Breast epithelium (tissue), 3 donors: ENCODE results near the gene SBK1.

Experiments used
- POLR2A ChIP-seq: fragments of 450-650 bp; IDR thresholded peaks from one replicate; pipeline ENCODE4 v1.6.1; 2016; ENCODE audit warnings: antibody characterized with exemption, mild to moderate bottlenecking, moderate library complexity
- POLR2AphosphoS5 ChIP-seq, 3 donors: sonication (generic); formaldehyde crosslinking; IDR thresholded peaks; one replicate each; pipeline ENCODE4 v1.6.1; 2017; ENCODE audit warnings: antibody characterized with exemption in 3 of 3
- TF ChIP-seq, protein P1 (sequence below), 3 donors: fragments of 450-650 bp; IDR thresholded peaks; one replicate each; pipeline ENCODE4 v1.5.1; 2016 to 2017; ENCODE audit warnings: antibody characterized with exemption in 3 of 3, mild to moderate bottlenecking in 3 of 3, moderate library complexity in 3 of 3

DNA sequence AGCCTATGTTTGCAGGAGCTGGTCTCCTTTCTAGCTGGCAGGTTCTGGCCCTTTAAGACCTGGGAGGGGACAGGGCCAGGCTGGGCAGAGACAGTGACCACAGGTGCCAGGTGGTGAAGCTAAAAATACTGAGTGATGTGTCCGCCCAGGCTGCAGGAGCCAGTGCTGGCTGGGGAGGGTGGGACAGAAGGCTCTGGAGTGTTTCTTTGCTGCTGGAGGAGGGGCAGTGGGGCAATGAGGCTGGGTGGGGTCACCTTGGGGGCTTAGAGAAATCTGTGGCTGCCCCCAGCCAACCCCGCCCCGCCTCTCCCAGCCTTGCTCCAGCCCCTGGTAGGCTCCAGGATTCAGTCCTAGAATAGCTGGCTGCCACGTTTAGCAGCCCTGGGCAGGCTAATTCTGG lies 30.4 kb upstream of the SBK1 start:
- TF ChIP-seq, protein P1, sequence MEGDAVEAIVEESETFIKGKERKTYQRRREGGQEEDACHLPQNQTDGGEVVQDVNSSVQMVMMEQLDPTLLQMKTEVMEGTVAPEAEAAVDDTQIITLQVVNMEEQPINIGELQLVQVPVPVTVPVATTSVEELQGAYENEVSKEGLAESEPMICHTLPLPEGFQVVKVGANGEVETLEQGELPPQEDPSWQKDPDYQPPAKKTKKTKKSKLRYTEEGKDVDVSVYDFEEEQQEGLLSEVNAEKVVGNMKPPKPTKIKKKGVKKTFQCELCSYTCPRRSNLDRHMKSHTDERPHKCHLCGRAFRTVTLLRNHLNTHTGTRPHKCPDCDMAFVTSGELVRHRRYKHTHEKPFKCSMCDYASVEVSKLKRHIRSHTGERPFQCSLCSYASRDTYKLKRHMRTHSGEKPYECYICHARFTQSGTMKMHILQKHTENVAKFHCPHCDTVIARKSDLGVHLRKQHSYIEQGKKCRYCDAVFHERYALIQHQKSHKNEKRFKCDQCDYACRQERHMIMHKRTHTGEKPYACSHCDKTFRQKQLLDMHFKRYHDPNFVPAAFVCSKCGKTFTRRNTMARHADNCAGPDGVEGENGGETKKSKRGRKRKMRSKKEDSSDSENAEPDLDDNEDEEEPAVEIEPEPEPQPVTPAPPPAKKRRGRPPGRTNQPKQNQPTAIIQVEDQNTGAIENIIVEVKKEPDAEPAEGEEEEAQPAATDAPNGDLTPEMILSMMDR (IDR thresholded peaks at IDR 0.05): no peak
- TF ChIP-seq POLR2AphosphoS5 (IDR thresholded peaks at IDR 0.05) (no peak), POLR2A (no peak)
